ENCODE measurements around the gene TSEN2.

DNA sequence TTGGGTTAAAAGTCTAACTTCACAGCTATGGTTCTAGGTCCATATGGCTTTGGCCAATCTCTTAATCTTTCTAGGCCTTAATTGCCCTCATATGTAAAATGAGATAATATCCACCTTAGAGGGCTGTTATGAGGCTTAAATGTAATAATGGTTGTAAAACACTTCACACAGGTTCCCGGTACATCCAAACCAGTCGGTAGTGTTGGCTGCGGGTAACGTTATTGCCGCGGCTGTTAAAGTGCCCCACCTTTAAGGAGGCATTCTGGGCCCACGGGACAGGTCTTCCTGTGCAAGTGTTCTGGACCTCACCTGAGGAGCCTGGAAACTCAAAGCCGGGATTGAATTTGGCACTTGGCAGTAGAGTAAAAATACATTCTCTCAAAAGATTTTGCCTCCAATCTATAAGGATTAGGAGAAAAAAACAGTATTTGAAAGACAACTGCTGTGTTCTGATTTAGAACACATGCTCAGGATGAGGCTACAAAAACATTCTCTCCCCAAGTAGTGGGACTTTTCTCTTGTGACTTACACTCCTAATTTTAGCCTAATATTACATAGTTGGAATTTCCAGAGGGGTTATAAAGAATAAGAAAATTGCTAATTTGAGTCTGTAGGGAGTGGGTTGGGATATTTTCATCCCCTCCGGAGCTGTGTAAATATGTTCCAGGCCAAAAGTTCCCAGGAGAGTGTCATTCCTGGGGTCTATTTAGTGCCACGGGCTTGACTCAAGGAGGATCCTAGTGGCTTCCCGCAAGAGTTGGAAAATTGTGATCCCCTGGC lies 44.9 kb upstream of the TSEN2 start:
- TF ChIP-seq, protein P1, sequence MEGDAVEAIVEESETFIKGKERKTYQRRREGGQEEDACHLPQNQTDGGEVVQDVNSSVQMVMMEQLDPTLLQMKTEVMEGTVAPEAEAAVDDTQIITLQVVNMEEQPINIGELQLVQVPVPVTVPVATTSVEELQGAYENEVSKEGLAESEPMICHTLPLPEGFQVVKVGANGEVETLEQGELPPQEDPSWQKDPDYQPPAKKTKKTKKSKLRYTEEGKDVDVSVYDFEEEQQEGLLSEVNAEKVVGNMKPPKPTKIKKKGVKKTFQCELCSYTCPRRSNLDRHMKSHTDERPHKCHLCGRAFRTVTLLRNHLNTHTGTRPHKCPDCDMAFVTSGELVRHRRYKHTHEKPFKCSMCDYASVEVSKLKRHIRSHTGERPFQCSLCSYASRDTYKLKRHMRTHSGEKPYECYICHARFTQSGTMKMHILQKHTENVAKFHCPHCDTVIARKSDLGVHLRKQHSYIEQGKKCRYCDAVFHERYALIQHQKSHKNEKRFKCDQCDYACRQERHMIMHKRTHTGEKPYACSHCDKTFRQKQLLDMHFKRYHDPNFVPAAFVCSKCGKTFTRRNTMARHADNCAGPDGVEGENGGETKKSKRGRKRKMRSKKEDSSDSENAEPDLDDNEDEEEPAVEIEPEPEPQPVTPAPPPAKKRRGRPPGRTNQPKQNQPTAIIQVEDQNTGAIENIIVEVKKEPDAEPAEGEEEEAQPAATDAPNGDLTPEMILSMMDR (IDR thresholded peaks at IDR 0.05) = no peak
- TF ChIP-seq EP300 (IDR thresholded peaks at IDR 0.05) (no peak), POLR2A (IDR thresholded peaks at IDR 0.05) (no peak)

Measured in stomach (tissue), 4 donors.